HG03354 (cell line): Measurements from ENCODE around the gene TGM2.

Experiments
- ATAC-seq: cut with Tn5 transposase; IDR thresholded peaks from one replicate; pipeline ENCODE4 v1.9.1; 2021; ENCODE audit warnings: mild to moderate bottlenecking; ENCODE audit not compliant: unreplicated experiment, poor library complexity, severe bottlenecking

TGM2 gene

GRCh38 chr20:38082894-38083293, 82.2 kb downstream of the TGM2 start:
- ATAC-seq = no peak

- ATAC-seq = no peak
Measured at GRCh38 chr20:38081575-38081974, 83.5 kb downstream of the TGM2 start.

GRCh38 chr20:38079353-38079752, 85.7 kb downstream of the TGM2 start:
- ATAC-seq = no peak

GRCh38 chr20:38078084-38078483, 87.0 kb downstream of the TGM2 start:
- ATAC-seq = no peak
